ENCODE results near the gene DOP1B.

DOP1B gene

DNA sequence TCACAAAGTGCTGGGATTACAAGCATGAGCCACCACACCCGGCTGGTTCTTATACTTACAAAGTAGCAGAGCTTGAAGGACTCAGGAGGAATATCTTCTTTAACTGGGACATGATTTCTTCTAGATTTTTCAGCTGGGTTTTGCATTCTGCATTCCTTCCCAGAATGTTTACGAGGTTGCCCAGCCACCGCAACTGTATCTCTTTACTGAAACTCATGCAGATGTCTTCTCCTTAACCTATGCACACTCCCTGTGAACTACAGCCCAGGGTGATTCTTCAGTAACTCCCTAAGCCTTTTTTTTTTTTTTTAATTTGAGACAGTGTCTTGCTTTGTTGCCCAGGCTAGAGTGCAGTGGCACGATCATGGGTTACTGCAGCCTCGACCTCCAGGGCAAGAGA lies 8.7 kb upstream of the DOP1B start:
- Histone ChIP-seq H2BK5ac (ENCODE audit: low read depth, low read length, poor library complexity) (no peak overlapping the region), H3K79me1 (ENCODE audit: low read length) (no peaks in the 10 kb centered on the region), H3K9me3 (ENCODE audit: insufficient read depth, low read depth, low read length) (no peaks in the 10 kb centered on the region), H3K23ac (ENCODE audit: low read length) (no peak overlapping the region), H3K27ac (ENCODE audit: low read depth, low read length) (no peak overlapping the region), H3K4me1 (ENCODE audit: control insufficient read depth in 1 of 2, insufficient read depth in 2 of 2, low read length in 2 of 2) (peaks cover 3 to 4% of the 10 kb centered on the region in 2 experiments), H2AK5ac (ENCODE audit: low read length) (no peak overlapping the region), H3K4me3 (ENCODE audit: low read depth, low read length) (no peak overlapping the region), H3K36me3 (ENCODE audit: control insufficient read depth in 1 of 2, insufficient read depth in 2 of 2, low read length in 2 of 2) (peaks cover 17 to 19% of the 10 kb centered on the region in 2 experiments), H3K18ac (ENCODE audit: low read length) (no peak overlapping the region), H3K79me2 (ENCODE audit: control insufficient read depth, insufficient read depth, low read length, poor library complexity) (no peaks in the 10 kb centered on the region), H3K9ac (ENCODE audit: low read length) (no peak overlapping the region), H2AFZ (ENCODE audit: insufficient read depth, low read length, poor library complexity) (no peak overlapping the region), H3K14ac (ENCODE audit: low read length) (no peak overlapping the region), H4K91ac (ENCODE audit: low read depth, low read length) (no peak overlapping the region), H3K27me3 (ENCODE audit: insufficient read depth, low read length) (no peaks in the 10 kb centered on the region), H3K4ac (ENCODE audit: low read depth, low read length) (no peak overlapping the region), H3K4me2 (ENCODE audit: low read length) (no peak overlapping the region), H4K8ac (ENCODE audit: low read depth, low read length) (no peak overlapping the region), H4K12ac (ENCODE audit: low read depth, low read length) (no peak overlapping the region), H2BK120ac (ENCODE audit: insufficient read depth, low read length, poor library complexity) (no peak overlapping the region), H2BK12ac (ENCODE audit: low read length) (no peak overlapping the region)
- DNase-seq, result peak in 1 of 2 donors; percentile 58
- no CpG with 5 or more reads among the region's 5 CpGs for WGBS (ENCODE audit: extremely low coverage, insufficient coverage, insufficient read length)

DNA sequence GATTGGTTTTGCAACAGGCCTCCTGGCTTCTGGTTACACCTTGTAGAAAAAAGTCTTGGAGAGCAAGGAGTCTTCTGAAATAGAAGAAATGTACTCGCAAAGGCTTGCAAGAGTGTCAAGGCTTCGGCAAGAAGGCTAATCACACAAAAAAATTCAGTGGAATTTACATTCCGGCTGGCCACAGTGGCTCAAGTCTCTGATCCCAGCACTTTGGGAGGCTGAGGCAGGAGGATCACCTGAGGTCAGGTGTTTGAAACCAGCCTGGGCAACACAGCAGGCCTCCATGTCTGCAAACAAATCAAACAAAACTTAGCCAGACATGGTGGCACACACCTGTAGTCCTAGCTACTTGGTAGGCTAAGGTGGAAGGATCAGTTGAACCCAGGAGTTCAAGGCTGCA lies 7.7 kb upstream of the DOP1B start:
- Histone ChIP-seq H2BK120ac (ENCODE audit: insufficient read depth, low read length, poor library complexity) (no peak overlapping the region), H3K23ac (ENCODE audit: low read length) (no peak overlapping the region), H2AK5ac (ENCODE audit: low read length) (no peak overlapping the region), H3K36me3 (ENCODE audit: control insufficient read depth in 1 of 2, insufficient read depth in 2 of 2, low read length in 2 of 2) (peaks cover 13 to 15% of the 10 kb centered on the region in 2 experiments), H3K79me1 (ENCODE audit: low read length) (no peaks in the 10 kb centered on the region), H3K27ac (ENCODE audit: low read depth, low read length) (no peak overlapping the region), H3K4me3 (ENCODE audit: low read depth, low read length) (no peak overlapping the region), H4K12ac (ENCODE audit: low read depth, low read length) (no peak overlapping the region), H3K27me3 (ENCODE audit: insufficient read depth, low read length) (no peaks in the 10 kb centered on the region), H2BK5ac (ENCODE audit: low read depth, low read length, poor library complexity) (no peak overlapping the region), H3K4me2 (ENCODE audit: low read length) (no peak overlapping the region), H4K91ac (ENCODE audit: low read depth, low read length) (no peak overlapping the region), H3K9ac (ENCODE audit: low read length) (no peak overlapping the region), H2AFZ (ENCODE audit: insufficient read depth, low read length, poor library complexity) (no peak overlapping the region), H3K9me3 (ENCODE audit: insufficient read depth, low read depth, low read length) (no peaks in the 10 kb centered on the region), H3K4ac (ENCODE audit: low read depth, low read length) (no peak overlapping the region), H3K18ac (ENCODE audit: low read length) (no peak overlapping the region), H2BK12ac (ENCODE audit: low read length) (no peak overlapping the region), H3K79me2 (ENCODE audit: control insufficient read depth, insufficient read depth, low read length, poor library complexity) (no peaks in the 10 kb centered on the region), H3K14ac (ENCODE audit: low read length) (no peak overlapping the region), H4K8ac (ENCODE audit: low read depth, low read length) (no peak overlapping the region), H3K4me1 (ENCODE audit: control insufficient read depth in 1 of 2, insufficient read depth in 2 of 2, low read length in 2 of 2) (peaks cover 3 to 7% of the 10 kb centered on the region in 2 experiments)
- no peak for DNase-seq
- WGBS (ENCODE audit: extremely low coverage, insufficient coverage, insufficient read length), result no CpG with 5 or more reads among the region's 3 CpGs

DNA sequence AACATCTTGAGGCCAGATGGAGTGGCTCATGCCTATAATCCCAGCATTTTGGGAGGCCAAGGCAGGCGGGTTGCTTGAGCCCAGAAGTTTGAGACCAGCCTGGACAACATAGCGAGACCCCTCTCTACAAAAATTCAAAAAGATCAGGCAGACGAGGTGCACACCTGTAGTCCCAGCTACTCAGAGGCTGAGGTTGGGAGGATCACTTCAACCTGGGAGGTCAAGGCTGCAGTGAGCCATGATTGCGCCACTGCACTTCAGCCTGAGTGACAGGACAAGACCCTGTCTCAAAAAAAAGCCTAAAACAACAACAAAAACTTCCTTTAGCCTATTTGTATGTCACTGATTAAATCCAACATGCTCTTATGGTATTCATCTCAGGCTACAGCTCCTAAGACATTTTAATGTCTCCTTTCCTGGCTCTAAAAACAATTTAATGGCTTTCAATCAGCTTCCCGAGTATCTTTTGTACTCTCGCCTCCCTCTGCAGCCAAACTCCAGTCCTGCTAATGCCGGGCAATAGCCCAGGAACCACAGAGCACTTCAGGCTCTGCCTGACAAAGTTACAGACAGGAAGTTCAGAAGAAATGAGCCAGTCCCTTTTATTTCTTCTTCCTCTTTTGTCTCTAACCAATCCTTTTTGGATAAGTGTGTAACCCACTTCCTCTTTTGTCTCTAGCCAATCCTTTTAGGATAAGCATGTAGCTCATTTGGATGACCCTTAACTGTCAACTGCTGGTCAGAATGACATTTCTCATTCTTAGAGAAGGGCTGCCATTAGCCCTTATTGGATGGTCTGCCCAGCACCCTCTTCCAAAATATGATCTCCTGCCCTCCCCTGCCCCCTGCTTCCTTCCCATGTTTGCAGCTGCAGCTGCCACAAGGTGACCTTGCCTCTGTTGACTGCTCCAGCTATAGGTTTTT lies 6.6 kb upstream of the DOP1B start:
- H3K14ac ChIP-seq (ENCODE audit: low read length), result no peak overlapping the region
- peaks cover 3 to 7% of the 10 kb centered on the region in 2 experiments for H3K4me1 ChIP-seq (ENCODE audit: control insufficient read depth in 1 of 2, insufficient read depth in 2 of 2, low read length in 2 of 2)
- no CpG with 5 or more reads among the region's 7 CpGs for WGBS (ENCODE audit: extremely low coverage, insufficient coverage, insufficient read length)
- no peak overlapping the region for H2BK12ac ChIP-seq (ENCODE audit: low read length)
- H3K79me1 ChIP-seq (ENCODE audit: low read length), result no peaks in the 10 kb centered on the region
- H3K4ac ChIP-seq (ENCODE audit: low read depth, low read length), result no peak overlapping the region
- no peak overlapping the region for H2BK5ac ChIP-seq (ENCODE audit: low read depth, low read length, poor library complexity)
- no peak overlapping the region for H3K18ac ChIP-seq (ENCODE audit: low read length)
- DNase-seq, result no peak
- no peaks in the 10 kb centered on the region for H3K27me3 ChIP-seq (ENCODE audit: insufficient read depth, low read length)
- no peak overlapping the region for H4K12ac ChIP-seq (ENCODE audit: low read depth, low read length)
- H3K27ac ChIP-seq (ENCODE audit: low read depth, low read length), result no peak overlapping the region
- no peak overlapping the region for H2AFZ ChIP-seq (ENCODE audit: insufficient read depth, low read length, poor library complexity)
- H3K79me2 ChIP-seq (ENCODE audit: control insufficient read depth, insufficient read depth, low read length, poor library complexity), result no peaks in the 10 kb centered on the region
- no peak overlapping the region for H3K4me2 ChIP-seq (ENCODE audit: low read length)
- no peaks in the 10 kb centered on the region for H3K9me3 ChIP-seq (ENCODE audit: insufficient read depth, low read depth, low read length)
- no peak overlapping the region for H4K91ac ChIP-seq (ENCODE audit: low read depth, low read length)
- H3K9ac ChIP-seq (ENCODE audit: low read length), result no peak overlapping the region
- peaks cover 11 to 13% of the 10 kb centered on the region in 2 experiments for H3K36me3 ChIP-seq (ENCODE audit: control insufficient read depth in 1 of 2, insufficient read depth in 2 of 2, low read length in 2 of 2)
- no peak overlapping the region for H2AK5ac ChIP-seq (ENCODE audit: low read length)
- no peak overlapping the region for H3K4me3 ChIP-seq (ENCODE audit: low read depth, low read length)
- no peak overlapping the region for H3K23ac ChIP-seq (ENCODE audit: low read length)
- no peak overlapping the region for H2BK120ac ChIP-seq (ENCODE audit: insufficient read depth, low read length, poor library complexity)
- H4K8ac ChIP-seq (ENCODE audit: low read depth, low read length), result no peak overlapping the region

DNA sequence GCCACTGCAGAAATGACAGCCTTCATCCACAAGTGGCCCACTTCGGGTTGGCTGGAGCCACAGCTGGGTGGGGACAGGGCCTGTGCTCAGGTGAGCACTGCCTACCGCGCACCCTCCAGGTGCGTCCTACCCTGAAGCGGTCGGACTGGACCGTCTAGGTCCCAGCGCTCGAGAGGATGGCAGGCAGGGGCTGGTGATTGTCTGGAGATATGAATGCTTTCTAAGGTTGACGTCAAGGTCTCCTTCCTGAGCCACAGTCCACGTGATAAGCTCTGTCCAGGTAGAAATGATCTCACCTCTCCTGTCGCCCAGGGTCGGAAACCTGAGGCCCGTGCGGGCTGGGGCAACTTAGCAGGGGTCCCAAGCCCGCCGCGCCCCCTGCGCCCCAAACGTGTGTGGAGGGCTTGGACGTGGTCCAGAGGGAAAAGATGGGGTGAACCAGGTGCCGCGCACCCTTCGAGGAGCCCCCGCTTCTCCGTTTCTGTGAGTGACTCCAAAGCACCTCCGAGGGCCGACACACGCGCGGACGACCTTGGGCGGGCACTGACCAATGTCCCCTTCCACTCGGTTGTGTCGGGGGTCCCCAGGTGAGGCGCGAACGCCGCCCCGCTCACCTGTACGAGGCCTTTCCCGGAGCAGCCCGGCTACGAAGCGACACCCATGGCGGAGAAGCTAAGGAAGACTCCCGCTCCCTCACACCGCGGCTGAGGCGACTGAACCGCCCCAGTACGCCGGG lies 853 bp upstream of the DOP1B start:
- H2AFZ ChIP-seq (ENCODE audit: insufficient read depth, low read length, poor library complexity), result peak overlapping the region; percentile 63
- peak overlapping the region; percentile 93 for H2BK120ac ChIP-seq (ENCODE audit: insufficient read depth, low read length, poor library complexity)
- H2BK12ac ChIP-seq (ENCODE audit: low read length), result peak overlapping the region; percentile 85
- no peaks in the 10 kb centered on the region for H3K9me3 ChIP-seq (ENCODE audit: insufficient read depth, low read depth, low read length)
- H3K79me1 ChIP-seq (ENCODE audit: low read length), result peaks cover 13% of the 10 kb centered on the region
- H4K12ac ChIP-seq (ENCODE audit: low read depth, low read length), result peak overlapping the region; percentile 83
- peak overlapping the region; percentile 77 for H3K4ac ChIP-seq (ENCODE audit: low read depth, low read length)
- H3K79me2 ChIP-seq (ENCODE audit: control insufficient read depth, insufficient read depth, low read length, poor library complexity), result peaks cover 10% of the 10 kb centered on the region
- peak; percentile 95 for DNase-seq
- WGBS (ENCODE audit: extremely low coverage, insufficient coverage, insufficient read length), result no CpG with 5 or more reads among the region's 53 CpGs
- peak overlapping the region; percentile 97 for H4K91ac ChIP-seq (ENCODE audit: low read depth, low read length)
- H4K8ac ChIP-seq (ENCODE audit: low read depth, low read length), result peak overlapping the region; percentile 64
- H3K36me3 ChIP-seq (ENCODE audit: control insufficient read depth in 1 of 2, insufficient read depth in 2 of 2, low read length in 2 of 2), result no peaks in the 10 kb centered on the region
- H3K4me2 ChIP-seq (ENCODE audit: low read length), result peak overlapping the region; percentile 90
- no peaks in the 10 kb centered on the region for H3K27me3 ChIP-seq (ENCODE audit: insufficient read depth, low read length)
- peak overlapping the region; percentile 97 for H3K18ac ChIP-seq (ENCODE audit: low read length)
- no peak overlapping the region for H3K23ac ChIP-seq (ENCODE audit: low read length)
- peak overlapping the region; percentile 98 for H2BK5ac ChIP-seq (ENCODE audit: low read depth, low read length, poor library complexity)
- H3K4me1 ChIP-seq (ENCODE audit: control insufficient read depth in 1 of 2, insufficient read depth in 2 of 2, low read length in 2 of 2), result peaks cover 2 to 3% of the 10 kb centered on the region in 2 experiments
- H3K27ac ChIP-seq (ENCODE audit: low read depth, low read length), result peak overlapping the region; percentile 94
- peak overlapping the region; percentile 86 for H2AK5ac ChIP-seq (ENCODE audit: low read length)
- H3K9ac ChIP-seq (ENCODE audit: low read length), result peak overlapping the region; percentile 90
- peak overlapping the region; percentile 97 for H3K14ac ChIP-seq (ENCODE audit: low read length)
- peak overlapping the region; percentile 88 for H3K4me3 ChIP-seq (ENCODE audit: low read depth, low read length)
